ENCODE results near the gene CADM3. TPM values are rescaled to one million over a fixed set of nuclear protein-coding genes. Genes with fewer than 3 reads are reported as not detected.
A peak's percentile ranks its signal among the peaks of the same experiment; 100 is the strongest.

CADM3 gene
- polyA plus RNA-seq, 1 donor from 2014 or later = 0.13 TPM

DNA sequence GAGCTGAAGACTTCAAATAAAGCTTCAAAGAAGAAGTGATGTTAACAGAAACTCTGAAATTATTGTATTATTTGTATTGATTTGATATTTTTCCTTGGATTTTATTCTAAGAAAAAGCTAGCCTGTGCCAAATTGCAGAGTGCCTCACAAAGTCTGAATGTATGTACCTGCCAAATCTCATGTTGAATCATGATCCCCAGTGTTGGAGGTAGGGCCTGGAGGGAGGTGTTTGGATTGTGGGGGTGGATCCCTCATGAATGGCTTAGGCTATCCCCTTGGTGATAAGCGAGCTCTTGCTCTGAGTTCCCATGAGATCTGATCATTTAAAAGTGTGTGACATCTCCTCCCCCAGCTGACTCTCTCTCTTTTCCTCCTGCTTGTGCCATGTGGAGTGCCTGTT lies 76.9 kb downstream of the CADM3 start:
- Mint-ChIP-seq H3K9me3 (peaks cover 4 to 18% (median 10%) of the 10 kb centered on the region in 3 donors), H3K27me3 (peaks cover 14% of the 10 kb centered on the region), H3K4me1 (no peaks in the 10 kb centered on the region), H3K4me3 (no peak overlapping the region), H3K27ac (no peak overlapping the region), H3K36me3 (no peaks in the 10 kb centered on the region)

GRCh38 chr1:159250638-159251216 lies 79.3 kb downstream of the CADM3 start:
- peaks cover 0 to 15% (median 2%) of the 10 kb centered on the region in 3 donors for H3K9me3 Mint-ChIP-seq
- H3K4me3 Mint-ChIP-seq = no peak overlapping the region
- peaks cover 17% of the 10 kb centered on the region for H3K27me3 Mint-ChIP-seq

More at GRCh38 chr1:159250638-159251216, 79.3 kb downstream of the CADM3 start:
- Mint-ChIP-seq H3K36me3 (peaks cover 2% of the 10 kb centered on the region), H3K4me1 (no peaks in the 10 kb centered on the region), H3K27ac (peak overlapping the region in 1 of 3 donors; percentile 68)

Other genes starting within 250 kb of the CADM3 start
- gene PYHIN1, start 240.1 kb upstream of the CADM3 start, polyA plus RNA-seq = 37.8 TPM
- gene IFI16, start 161.7 kb upstream of the CADM3 start, polyA plus RNA-seq = 213 TPM
- 187 TPM for gene AIM2, start 94.8 kb upstream of the CADM3 start, polyA plus RNA-seq
- not detected for gene ACKR1, start 33.3 kb downstream of the CADM3 start, polyA plus RNA-seq
- not detected for gene FCER1A, start 130.7 kb downstream of the CADM3 start, polyA plus RNA-seq

All from IgD-negative memory B cell (primary cell).